ENCODE measurements around the gene ERAP2. TPM values are rescaled to one million over a fixed set of nuclear protein-coding genes. Genes with fewer than 3 reads are reported as not detected.

ERAP2 gene
- total and polyA plus RNA-seq, 7 donors = 0.60 to 44.9 (median 7.7) TPM

DNA sequence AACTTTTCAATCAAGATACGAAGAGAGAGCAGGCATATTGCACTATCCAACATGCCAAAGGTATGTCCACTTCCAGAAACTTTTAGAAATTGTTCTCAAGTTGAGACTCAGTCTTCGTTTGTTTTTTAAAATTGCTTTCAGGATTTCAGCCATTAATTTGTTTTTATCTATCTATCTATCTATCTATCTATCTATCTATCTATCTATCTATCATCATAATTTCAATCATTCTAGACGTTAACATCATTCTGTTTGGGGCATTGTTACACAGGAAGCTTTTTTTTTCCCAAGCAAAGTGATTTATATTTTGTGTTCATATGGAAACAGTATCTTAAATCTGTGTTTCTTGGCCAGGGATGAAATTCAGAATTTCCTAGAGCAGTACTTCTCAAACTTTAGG lies 7.6 kb downstream of the ERAP2 start:
- H3K4me3 ChIP-seq = no peak overlapping the region
- H3K9me3 ChIP-seq = no peaks in the 10 kb centered on the region
- peaks cover 0 to 18% (median 0%) of the 10 kb centered on the region in 4 donors for H3K36me3 ChIP-seq
- no peak for DNase-seq
- TF ChIP-seq, protein P1, sequence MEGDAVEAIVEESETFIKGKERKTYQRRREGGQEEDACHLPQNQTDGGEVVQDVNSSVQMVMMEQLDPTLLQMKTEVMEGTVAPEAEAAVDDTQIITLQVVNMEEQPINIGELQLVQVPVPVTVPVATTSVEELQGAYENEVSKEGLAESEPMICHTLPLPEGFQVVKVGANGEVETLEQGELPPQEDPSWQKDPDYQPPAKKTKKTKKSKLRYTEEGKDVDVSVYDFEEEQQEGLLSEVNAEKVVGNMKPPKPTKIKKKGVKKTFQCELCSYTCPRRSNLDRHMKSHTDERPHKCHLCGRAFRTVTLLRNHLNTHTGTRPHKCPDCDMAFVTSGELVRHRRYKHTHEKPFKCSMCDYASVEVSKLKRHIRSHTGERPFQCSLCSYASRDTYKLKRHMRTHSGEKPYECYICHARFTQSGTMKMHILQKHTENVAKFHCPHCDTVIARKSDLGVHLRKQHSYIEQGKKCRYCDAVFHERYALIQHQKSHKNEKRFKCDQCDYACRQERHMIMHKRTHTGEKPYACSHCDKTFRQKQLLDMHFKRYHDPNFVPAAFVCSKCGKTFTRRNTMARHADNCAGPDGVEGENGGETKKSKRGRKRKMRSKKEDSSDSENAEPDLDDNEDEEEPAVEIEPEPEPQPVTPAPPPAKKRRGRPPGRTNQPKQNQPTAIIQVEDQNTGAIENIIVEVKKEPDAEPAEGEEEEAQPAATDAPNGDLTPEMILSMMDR (IDR thresholded peaks at IDR 0.05) = no peak
- no peak for TF ChIP-seq EP300 (IDR thresholded peaks at IDR 0.05)
- no peak overlapping the region for H3K27ac ChIP-seq
- intact Hi-C loops (cut with DNase I) = no loop called here
- H3K27me3 ChIP-seq = no peaks in the 10 kb centered on the region
- H3K4me1 ChIP-seq = peaks cover 0 to 10% (median 0%) of the 10 kb centered on the region in 4 donors
- WGBS, 2 donors = 88 to 92% methylated on average over 3 of the region's 3 CpGs

DNA sequence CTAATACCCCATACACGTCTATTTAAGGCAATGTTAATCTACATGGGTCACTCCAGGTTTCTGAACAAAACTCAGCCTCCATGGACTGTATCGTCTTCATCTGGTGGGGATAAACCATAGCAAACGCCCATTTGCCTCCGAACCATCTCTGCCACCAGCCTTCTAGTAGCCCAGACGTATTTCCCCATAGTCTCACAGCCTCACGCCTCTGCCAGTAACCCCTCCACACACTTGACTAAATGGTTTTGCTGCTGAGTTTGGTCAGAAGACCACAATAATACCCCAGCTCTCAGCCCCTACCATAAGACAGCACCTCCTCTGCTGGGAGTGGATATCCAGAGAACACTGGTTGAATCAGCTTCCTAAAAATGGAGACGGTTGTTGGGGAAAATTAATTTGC lies 8.7 kb downstream of the ERAP2 start:
- no peak for DNase-seq
- no peak overlapping the region for H3K4me3 ChIP-seq
- TF ChIP-seq EP300 (IDR thresholded peaks at IDR 0.05) = no peak
- peaks cover 0 to 10% (median 0%) of the 10 kb centered on the region in 4 donors for H3K4me1 ChIP-seq
- 93% methylated on average over 7 of the region's 7 CpGs for WGBS, 2 donors
- no peaks in the 10 kb centered on the region for H3K9me3 ChIP-seq
- intact Hi-C loops (cut with DNase I) = no loop called here
- H3K27ac ChIP-seq = no peak overlapping the region
- H3K36me3 ChIP-seq = peaks cover 0 to 23% (median 0%) of the 10 kb centered on the region in 4 donors
- no peaks in the 10 kb centered on the region for H3K27me3 ChIP-seq

DNA sequence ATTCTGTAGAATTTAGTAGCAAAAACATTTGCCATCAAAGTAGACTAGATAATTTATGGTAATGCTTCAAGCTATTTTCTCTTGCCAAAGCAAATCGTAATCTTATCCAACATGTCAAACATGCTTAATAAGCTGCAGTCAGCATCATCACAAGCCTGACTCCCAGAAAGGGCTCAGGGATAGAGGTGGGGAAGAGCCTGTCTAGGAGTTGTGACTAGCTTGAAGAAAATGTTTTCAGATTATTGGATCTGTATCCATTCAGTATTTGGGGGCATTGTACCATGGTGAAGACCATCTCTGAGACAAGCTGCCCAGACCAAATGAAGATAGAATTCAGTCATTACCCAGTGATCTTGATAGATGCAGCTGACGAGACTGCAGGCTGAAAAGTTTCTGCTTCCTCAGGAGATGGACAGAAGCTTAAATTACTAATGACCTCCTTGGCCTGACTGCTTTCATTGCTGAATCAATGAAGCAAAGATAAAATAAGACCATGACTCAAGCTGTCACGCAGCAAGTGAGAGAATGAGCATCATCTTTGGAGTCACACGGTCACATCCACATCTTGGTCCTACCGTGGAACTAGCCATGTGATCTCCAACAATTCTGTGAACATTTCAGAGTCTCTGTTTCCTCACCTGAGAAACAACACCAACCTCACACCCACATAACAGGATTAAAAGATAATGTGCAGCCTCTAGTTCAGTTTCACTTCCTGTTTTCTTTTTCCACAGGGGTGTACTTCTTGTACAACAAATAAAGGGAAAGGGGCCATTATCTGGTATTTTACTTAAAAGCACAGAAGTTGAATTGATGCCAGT lies 9.4 kb downstream of the ERAP2 start:
- DNase-seq = no peak
- no peak overlapping the region for H3K27ac ChIP-seq
- H3K4me3 ChIP-seq = no peak overlapping the region
- no peaks in the 10 kb centered on the region for H3K27me3 ChIP-seq
- H3K36me3 ChIP-seq = peaks cover 0 to 21% (median 0%) of the 10 kb centered on the region in 4 donors
- H3K4me1 ChIP-seq = peaks cover 0 to 10% (median 0%) of the 10 kb centered on the region in 4 donors
- TF ChIP-seq, protein P1 (IDR thresholded peaks at IDR 0.05) = no peak
- no peak for TF ChIP-seq POLR2AphosphoS5 (IDR thresholded peaks at IDR 0.05)
- TF ChIP-seq EP300 (IDR thresholded peaks at IDR 0.05) = no peak
- no peak for TF ChIP-seq POLR2A (IDR thresholded peaks at IDR 0.05)
- 53 to 79% methylated on average over 5 of the region's 5 CpGs for WGBS, 2 donors
- no peaks in the 10 kb centered on the region for H3K9me3 ChIP-seq
- intact Hi-C loops (cut with DNase I) = no loop called here

DNA sequence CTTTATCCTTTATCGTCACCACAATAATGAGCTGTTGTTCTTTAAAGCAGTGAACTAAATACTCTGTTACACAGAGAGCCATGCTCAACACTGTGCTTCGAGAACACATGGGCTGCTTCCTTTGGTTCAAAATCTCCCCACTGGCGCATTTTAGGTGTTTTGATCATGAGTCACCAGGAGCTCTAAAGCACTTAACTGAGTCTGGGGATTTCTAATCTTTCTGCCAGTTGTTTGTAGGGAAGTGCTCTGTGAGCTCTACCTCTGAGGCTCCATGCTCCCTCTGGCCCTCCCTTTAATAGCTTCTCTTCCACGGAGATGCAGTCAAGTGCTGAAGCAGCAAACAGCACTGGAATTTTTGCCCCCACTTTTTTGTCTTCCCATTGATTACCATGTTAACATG lies 17.0 kb downstream of the ERAP2 start:
- Histone ChIP-seq H3K9me3 (no peaks in the 10 kb centered on the region), H3K27me3 (no peaks in the 10 kb centered on the region), H3K36me3 (peaks cover 0 to 62% (median 0%) of the 10 kb centered on the region in 4 donors), H3K4me1 (no peaks in the 10 kb centered on the region), H3K27ac (no peak overlapping the region), H3K4me3 (no peak overlapping the region)
- TF ChIP-seq, protein P1 (IDR thresholded peaks at IDR 0.05) = no peak
- TF ChIP-seq POLR2A (IDR thresholded peaks at IDR 0.05) (no peak), EP300 (IDR thresholded peaks at IDR 0.05) (no peak), POLR2AphosphoS5 (IDR thresholded peaks at IDR 0.05) (no peak)
- no peak for DNase-seq
- intact Hi-C loops (cut with DNase I) = no loop called here
- WGBS, 2 donors = 83 to 89% methylated on average over 4 of the region's 4 CpGs

DNA sequence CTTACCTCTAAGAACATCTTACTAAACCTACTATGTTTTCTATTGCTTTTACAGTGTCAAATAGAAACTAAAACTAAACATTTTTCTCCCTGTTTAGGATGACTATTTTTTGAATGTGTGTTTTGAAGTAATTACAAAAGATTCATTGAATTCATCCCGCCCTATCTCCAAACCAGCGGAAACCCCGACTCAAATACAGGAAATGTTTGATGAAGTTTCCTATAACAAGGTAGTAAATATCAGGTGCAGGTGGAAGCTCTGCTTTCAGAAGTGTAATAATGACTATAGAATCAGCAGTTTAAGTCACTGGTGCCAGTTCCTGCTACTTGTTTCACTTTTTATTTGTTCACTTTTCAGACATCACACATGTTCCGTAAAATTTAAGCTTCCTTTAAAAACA lies 20.0 kb downstream of the ERAP2 start:
- Histone ChIP-seq H3K9me3 (no peaks in the 10 kb centered on the region), H3K4me1 (no peaks in the 10 kb centered on the region), H3K27me3 (no peaks in the 10 kb centered on the region), H3K36me3 (peaks cover 0 to 62% (median 0%) of the 10 kb centered on the region in 4 donors), H3K27ac (no peak overlapping the region), H3K4me3 (no peak overlapping the region)
- WGBS, 2 donors = 42 to 83% methylated on average over 4 of the region's 4 CpGs
- DNase-seq = no peak
- intact Hi-C loops (cut with DNase I) = no loop called here
- no peak for TF ChIP-seq POLR2A (IDR thresholded peaks at IDR 0.05)
- TF ChIP-seq, protein P1 (IDR thresholded peaks at IDR 0.05) = no peak
- no peak for TF ChIP-seq EP300 (IDR thresholded peaks at IDR 0.05)
- no peak for TF ChIP-seq POLR2AphosphoS5 (IDR thresholded peaks at IDR 0.05)

All from sigmoid colon (tissue), 7 donors.